ENCODE data around the gene EPHA10. TPM values are rescaled to one million over a fixed set of nuclear protein-coding genes. Genes with fewer than 3 reads are reported as not detected.

The EPHA10 gene
- total and polyA plus RNA-seq, 12 donors = 0.04 to 0.15 (median 0.06) TPM; not detected in 6

DNA sequence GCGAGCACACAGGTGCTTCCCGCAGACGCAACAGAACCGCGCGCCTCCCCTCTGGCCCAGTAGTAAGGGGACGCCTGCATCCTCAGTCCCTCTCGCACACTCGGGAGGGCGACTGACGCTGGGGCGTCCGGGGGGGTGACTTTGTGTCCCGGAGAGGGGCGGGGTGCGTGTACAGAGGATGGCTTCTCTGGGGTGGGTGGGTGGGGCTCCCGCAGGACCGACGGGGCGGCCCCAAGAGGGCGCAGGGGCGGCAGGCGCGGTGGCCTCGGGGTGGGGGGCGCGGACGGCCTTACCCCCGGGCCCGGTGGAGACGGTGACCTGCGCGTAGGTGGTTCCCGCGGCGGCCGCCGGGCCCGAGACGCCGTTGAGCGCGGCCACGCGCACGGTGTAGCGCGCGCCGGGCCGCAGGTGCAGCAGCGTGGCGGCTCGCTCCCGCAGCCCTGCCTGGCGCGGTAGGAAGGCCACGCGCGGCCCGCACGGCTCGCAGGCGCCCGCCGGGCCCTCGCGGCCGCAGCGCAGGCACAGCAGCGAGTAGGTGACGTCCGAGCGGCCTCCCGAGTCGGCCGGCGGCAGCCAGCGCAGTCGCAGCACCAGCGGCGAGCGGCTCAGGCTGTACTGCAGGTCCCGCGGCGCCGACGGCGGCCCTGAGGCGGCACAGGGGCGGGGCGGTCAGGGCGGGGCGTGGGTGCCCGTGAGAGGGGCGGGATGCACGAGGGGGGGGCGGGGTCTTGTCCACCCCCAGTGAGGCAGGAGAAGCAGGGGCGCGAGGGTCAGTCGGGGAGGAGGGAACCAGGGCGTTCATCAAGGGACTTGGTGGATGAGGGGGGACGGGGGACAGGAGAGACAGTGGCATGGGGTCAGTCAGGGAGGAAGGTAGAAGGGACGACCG lies 12.1 kb downstream of the EPHA10 start:
- no peak for DNase-seq
- Histone ChIP-seq H3K9me3 (peaks cover 0 to 2% (median 0%) of the 10 kb centered on the region in 11 donors), H3K4me3 (peak overlapping the region in 7 of 10 donors; percentile 5 to 24 (median 10)), H3K27ac (no peak overlapping the region), H3K4me1 (no peaks in the 10 kb centered on the region), H3K36me3 (no peaks in the 10 kb centered on the region), H3K27me3 (peaks cover 0 to 94% (median 92%) of the 10 kb centered on the region in 7 donors)
- 1 to 2% methylated on average over 103 of the region's 105 CpGs for WGBS, 2 donors
- TF ChIP-seq CTCF (IDR thresholded peaks at IDR 0.05) = no peak
- intact Hi-C loops (cut with DNase I) = no loop called here
- ATAC-seq = peak in 2 of 8 donors; percentile 29 to 56

DNA sequence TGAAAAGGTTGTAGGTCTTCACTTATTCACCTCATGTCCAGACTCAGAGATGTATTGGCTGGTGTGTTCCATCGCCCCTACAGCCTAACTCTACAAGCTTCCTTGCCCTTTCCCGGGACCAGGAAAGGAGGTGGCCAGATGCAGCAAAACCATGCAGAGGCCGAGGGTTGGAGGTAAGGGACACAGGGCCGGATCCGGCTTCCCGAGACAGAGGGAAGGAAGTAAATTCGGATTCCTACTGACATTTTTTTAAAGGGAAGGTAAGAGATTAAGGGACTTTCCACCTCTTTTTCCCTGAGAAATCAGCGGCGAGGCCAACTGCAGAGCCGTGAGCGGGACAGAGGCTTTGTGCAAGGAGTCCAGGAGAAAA lies 12.7 kb downstream of the EPHA10 start:
- intact Hi-C loops (cut with DNase I) = no loop called here
- Histone ChIP-seq H3K9me3 (peaks cover 0 to 8% (median 0%) of the 10 kb centered on the region in 11 donors), H3K4me1 (no peaks in the 10 kb centered on the region), H3K27me3 (peaks cover 0 to 99% (median 89%) of the 10 kb centered on the region in 7 donors), H3K4me3 (peak overlapping the region in 2 of 10 donors; percentile 5 to 24), H3K36me3 (no peaks in the 10 kb centered on the region), H3K27ac (no peak overlapping the region)
- DNase-seq (no peak), ATAC-seq (no peak)
- 23 to 27% methylated on average over 11 of the region's 11 CpGs for WGBS, 2 donors
- no peak for TF ChIP-seq CTCF (IDR thresholded peaks at IDR 0.05)

DNA sequence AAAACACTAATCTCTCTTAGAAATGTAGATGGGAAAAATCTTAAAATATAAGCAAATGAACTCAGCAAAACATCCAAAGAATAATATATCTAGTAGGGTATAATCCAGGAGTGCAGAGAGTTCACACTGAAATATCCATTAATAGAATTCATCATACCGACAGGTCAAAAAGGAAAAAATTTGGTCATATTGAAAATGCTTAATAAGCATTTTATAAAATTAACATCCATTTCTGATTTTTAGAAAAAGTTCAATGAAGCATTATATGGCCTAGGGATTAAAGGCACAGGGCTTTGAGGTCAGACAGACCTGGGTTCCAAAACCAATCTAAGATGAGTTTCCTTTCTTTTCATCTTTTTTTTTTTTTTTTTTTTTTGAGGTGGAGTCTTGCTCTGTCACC lies 16.4 kb downstream of the EPHA10 start:
- Histone ChIP-seq H3K4me1 (no peaks in the 10 kb centered on the region), H3K36me3 (no peaks in the 10 kb centered on the region), H3K4me3 (no peak overlapping the region), H3K9me3 (peaks cover 0 to 18% (median 0%) of the 10 kb centered on the region in 11 donors), H3K27ac (no peak overlapping the region), H3K27me3 (peaks cover 0 to 82% (median 66%) of the 10 kb centered on the region in 7 donors)
- intact Hi-C loops (cut with DNase I) = no loop called here
- DNase-seq (no peak), ATAC-seq (no peak)
- 86 to 93% methylated on average over 1 of the region's 1 CpG for WGBS, 2 donors
- no peak for TF ChIP-seq CTCF (IDR thresholded peaks at IDR 0.05)

GRCh38 chr1:37746806-37747205 lies 18.1 kb downstream of the EPHA10 start:
- ATAC-seq (no peak), DNase-seq (no peak)
- TF ChIP-seq CTCF (IDR thresholded peaks at IDR 0.05) = no peak
- H3K9me3 ChIP-seq = peaks cover 0 to 18% (median 0%) of the 10 kb centered on the region in 11 donors
- H3K4me3 ChIP-seq = no peak overlapping the region
- H3K4me1 ChIP-seq = no peaks in the 10 kb centered on the region
- no peak overlapping the region for H3K27ac ChIP-seq
- peaks cover 0 to 78% (median 63%) of the 10 kb centered on the region in 7 donors for H3K27me3 ChIP-seq
- 95 to 97% methylated on average over 3 of the region's 3 CpGs for WGBS, 2 donors
- H3K36me3 ChIP-seq = no peaks in the 10 kb centered on the region
- intact Hi-C loops (cut with DNase I) = no loop called here

Measured in heart right ventricle (tissue), 16 donors.